Eye (tissue), 1 donor: Measurements from ENCODE around the gene DLX5.
A peak's percentile ranks its signal among the peaks of the same experiment; 100 is the strongest.

Experiments
- DNase-seq: peaks from one replicate; pipeline ENCODE4 v3.0.0-alpha.2; 2015

Gene DLX5

DNA sequence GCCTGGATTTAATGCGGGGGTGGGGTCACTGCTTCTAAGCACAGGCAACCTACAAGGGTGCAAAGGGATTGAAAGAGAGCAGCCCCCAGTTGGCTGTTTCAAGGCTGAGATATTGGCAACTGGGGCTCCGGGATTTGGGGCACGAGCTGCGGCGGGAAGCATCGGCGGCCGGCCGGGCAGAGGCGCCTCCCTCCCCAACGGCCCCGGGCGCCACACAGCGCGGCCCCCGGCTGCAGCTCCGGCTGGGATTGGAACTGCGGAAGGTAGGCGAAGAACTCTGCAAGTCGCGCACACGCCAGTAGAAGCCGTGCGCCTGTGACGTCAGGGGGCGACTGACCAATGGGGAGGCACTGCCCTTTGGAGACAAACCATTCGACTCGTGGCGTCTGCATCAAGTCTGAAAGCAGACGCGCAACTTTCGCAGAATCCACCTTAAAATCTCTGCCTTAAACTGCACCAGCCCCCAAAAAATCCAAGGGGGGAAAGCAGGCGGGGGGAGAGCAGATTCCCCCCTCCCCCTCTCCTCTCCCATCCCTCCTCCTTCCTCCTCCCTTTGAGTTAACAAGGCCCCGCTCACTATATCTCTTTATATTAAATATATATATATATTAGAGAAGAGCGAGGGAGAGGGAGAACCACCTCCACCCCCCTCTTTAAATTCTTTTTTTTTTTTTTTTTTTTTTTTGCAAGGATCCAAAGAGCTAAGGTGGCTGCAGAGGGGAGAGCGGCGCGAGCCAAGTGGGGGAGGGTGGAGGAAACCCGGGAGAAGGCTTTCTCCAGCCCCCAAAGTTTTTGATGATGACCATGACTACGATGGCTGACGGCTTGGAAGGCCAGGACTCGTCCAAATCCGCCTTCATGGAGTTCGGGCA is 19.2 kb downstream of the DLX5 start, which contains the start of gene DLX6:
Gene DLX6 (plus strand): TSS at position 371 of the 872 bp plus-strand sequence. CDS start 425 bp downstream, at position 796.
- peak; percentile 92 for DNase-seq

DNA sequence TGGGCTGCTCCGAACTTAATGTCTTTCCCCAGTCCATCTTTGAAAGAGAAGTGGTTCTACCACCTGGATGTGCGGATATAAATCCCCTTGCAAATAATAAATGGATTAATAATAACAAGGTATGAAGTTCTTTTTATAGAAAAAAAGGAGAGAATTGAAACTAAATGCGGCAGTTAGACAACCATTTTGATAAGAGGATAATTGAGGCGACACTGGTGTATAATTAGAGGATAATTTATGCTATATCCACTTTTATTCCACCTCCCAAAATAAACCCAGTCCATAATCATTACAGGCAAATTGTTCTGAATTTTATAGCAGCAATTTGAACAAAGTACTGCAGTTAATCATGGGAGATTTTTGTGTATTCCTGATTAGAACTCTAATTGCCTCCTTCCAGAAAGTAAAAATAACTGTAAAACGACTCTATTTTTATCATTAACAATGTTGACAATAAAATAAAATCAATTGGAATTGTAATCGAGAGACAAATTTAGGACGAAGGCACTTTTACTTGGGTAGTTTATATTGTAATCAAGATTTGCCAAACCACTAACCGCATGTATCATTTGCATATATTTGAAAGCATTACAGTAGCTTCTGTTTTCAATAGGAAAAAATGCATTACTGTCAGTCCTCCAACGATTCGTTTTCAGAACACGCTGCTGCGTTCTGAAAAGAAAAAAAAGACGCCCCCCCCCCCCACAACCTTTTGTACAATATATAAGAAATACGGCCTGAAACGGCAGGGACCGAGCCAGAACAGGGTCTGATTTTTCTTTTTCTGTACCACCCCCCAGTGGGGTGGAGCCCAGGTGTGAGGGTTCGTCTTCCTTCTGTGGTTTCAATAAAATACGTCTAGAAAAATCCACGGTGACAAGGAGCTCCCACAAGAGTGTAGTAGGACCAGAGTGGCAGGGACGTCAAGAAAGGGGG is 20.1 kb downstream of the DLX5 start:
- DNase-seq = peak; percentile 62

DNA sequence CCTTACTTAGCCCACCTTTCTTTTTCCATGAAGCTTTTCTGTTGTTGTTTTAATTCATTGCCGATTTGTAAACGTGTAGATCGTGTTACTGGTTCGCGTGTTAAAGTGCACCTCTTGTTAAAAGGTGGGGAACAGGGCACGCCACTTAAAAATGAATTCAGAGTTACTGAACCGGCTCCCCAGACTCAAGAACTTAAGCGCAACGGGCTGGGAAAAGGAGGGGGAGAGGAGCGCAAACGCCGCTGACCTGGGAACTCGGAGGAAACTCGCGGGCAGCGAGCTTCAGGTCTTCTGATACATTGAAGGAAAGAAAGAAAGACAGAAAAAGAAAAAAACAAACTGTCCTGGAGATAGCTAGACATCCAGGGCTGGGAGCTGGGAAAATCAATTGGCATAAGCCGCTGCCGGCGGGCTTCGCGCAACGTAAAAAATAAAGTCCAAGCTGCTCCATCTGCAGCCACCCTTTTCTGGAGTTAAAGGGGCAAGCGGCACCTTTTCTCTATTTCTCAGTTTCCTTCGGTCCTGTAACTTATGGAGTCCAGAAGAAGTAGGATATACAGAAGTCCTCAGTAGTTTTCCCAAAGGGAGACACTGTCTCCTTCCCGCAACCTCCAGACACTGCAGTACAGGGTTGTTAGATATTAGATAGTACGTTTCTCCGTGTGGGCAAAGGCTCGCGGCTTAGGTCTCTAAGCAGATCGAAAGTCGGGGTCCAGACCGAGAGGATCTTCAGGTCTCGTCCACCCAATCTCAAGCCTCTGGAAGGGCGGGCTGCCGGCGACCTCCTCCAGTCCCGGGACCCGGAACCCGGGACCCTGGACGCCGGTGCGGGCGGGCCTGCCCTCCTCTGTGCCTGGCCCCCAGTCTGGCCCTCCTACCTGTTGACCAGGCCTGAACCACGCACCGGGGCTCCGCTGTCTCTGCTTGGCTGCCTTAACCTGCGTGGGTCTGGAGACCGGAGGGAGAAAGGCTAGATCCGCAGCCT is 21.1 kb downstream of the DLX5 start:
- DNase-seq = peak; percentile 72

DNA sequence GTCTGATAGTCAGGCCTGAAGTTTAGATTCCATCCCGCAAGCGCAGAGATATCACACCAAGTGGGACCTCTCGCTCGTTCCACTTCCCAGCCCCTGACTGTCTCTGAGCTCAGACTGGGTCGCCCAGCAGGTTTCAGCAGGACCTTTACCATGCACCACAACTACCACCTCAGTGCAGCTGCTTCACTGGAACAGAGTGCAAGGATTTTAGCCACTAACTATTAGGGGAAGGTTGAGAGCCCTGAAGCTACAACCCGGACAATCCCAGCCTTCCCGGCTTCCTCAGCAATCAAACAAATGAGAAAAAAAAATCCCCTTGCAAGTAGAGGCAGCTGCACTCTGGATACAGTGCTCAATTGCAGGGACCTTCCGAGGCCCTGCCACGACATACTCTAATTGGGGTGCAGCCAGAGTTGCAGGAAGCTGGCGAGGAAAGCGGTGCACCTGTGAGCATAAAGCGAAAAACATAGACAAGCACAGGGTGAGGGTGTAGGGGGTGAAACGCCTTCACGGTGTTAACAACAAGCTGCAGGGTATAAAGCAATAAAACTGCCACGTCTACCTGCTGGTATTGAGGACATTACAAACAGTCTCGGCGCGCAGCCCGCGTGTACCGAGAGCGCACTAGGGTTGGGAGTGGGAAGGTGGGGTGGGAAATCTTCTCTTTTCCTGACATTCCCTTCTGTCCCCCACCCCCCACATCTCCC is 21.9 kb downstream of the DLX5 start:
- DNase-seq = peak; percentile 43

DNA sequence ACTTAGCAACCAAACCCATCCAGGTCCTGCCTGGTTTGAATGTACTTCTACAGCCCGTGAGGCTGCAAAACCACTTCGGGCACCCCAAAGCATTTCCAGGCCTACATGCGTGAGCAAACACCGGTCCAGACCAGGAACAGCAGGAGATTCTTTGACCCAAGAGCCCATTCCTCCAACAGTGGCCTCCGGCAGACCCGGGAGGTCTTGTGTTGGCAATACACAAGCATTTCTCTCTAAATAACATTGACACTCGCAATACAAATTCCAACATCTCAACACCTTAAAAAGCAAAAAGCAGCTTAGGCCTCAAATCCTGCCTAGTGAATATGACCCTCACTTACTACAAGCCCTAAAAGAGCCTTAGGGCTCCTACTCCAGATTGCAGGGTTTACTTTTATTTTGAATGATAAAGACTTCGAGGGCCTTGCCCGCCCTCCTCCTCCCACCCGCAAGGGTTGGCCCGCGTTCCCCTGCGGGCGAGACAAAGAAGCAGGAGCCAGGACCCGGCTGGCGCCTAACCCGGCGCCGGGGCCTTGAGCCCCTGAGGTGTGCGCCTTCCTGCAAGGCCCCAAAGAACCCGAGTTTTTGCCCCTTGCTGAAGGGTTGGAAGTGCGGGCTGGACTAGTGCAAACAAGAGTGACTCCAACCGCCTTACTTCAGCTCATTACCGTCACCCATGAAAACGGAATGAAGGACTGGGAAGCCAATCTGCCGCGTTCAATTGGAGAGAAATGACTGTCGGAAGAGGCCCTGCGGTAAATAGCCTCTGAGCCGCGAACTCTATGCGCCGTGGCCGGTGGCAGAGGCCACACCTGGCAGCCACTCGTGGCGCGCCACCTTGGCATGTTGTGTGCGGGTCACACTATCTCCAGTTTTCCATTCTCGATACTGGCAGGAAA is 22.7 kb downstream of the DLX5 start:
- peak; percentile 46 for DNase-seq

DNA sequence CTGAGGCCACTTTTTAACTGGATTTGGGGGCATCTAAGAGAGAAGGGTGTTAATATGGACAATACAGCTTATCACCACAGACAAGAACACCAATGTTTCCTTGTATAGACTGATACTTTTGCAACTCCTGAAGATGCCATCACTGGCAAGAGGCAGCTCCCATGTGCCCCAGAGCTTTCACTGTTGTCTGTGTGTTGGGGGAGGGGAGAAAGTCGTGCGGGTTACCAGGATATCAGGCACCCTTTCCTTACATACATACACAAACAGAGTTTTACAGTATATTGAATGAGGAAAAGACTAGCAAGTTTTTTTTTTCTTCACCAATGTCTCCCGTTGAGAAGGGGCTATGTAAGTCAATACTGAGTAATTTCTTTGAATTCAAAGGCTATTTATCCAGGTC is 23.4 kb downstream of the DLX5 start:
- DNase-seq = no peak

DNA sequence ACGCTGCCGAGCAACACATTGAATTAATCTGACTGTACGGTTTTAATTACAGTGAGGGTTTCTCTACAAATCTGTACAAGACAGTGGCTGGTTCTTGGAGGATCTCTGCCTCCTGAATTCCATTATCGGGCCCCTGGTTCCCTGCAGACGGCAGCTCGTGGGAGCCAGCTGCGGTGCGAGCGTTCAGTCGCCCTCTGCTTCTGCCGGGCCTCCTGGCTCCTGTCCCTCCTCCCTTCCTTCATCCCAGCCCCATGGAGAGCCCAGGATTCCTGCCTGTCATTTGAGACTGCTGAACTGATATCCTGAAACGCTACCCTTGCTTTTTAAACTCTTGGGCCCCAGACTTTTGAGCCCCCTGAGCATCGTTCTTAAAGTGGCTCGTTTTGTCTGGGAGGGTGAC is 25.9 kb downstream of the DLX5 start:
- peak; percentile 54 for DNase-seq

DNA sequence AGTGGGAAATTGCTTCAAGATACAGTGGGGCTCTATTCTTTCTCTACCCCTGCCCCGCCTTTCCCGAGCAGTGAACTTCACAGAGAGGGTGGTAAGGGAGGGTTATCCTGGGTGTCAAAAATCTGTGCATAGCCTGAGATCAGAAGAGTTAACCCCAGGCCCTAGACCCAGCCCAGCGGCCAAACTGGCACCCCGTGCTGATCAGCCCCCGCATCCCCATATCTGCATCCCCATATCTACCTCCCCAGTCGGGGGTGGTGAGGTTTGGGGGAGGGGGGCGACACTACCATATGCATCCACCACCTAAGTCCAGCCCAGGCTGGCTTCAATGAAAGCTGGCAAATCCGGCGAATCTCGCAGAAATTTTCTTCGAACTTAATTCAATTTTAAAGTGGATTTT is 26.3 kb downstream of the DLX5 start:
- no peak for DNase-seq

DNA sequence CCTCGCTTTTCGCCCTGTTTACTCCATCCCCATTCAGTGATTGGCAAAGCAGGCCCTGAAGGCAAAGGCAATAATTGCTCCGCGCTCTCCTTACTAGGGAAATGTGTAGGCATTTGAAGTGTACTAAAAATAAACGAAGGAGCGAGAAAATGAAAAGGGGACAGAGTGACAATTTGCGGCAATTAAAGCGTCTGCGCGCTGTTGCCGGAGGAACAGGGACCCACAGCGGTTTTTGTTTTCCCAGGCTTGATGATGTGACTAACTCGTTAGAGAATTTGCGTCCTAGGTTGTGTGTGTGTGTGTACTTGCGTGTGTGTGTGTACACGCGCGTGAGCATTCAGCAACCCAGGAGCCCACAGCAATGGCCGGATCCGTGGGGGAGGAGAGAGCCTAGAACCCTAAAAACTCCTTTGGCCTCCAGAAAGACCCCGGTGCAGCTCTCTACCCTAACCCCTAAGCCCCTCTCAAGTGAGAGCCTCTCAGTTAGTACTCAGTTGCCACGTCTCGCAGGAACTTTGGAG is 27.1 kb downstream of the DLX5 start:
- DNase-seq = peak; percentile 63

DNA sequence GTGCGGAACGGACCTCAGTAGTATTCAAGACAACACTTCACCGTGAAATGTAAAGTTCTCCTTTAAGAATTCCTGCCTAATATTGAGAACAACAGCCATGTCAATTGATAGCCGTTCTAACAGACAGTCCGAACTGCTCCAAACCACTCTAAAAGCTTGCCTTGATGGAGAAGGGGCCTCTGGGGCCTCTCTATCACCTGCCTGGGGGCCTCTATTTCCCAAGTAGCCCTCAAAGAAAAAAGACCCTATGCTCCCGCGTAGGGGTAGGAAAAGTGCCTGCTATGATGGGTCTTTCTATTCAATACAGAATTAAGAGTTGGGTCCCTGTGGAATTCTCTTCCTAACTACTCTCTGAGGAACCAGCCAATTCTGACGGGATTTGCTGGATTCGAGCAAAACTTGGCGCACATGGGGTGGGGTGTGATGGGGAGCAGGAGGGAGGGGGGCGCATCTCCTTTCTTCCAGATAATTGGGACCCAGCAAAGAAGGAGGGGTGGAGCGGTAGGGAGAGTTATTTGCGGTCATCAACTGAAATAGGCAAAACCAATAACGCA is 27.6 kb downstream of the DLX5 start:
- DNase-seq = no peak

DNA sequence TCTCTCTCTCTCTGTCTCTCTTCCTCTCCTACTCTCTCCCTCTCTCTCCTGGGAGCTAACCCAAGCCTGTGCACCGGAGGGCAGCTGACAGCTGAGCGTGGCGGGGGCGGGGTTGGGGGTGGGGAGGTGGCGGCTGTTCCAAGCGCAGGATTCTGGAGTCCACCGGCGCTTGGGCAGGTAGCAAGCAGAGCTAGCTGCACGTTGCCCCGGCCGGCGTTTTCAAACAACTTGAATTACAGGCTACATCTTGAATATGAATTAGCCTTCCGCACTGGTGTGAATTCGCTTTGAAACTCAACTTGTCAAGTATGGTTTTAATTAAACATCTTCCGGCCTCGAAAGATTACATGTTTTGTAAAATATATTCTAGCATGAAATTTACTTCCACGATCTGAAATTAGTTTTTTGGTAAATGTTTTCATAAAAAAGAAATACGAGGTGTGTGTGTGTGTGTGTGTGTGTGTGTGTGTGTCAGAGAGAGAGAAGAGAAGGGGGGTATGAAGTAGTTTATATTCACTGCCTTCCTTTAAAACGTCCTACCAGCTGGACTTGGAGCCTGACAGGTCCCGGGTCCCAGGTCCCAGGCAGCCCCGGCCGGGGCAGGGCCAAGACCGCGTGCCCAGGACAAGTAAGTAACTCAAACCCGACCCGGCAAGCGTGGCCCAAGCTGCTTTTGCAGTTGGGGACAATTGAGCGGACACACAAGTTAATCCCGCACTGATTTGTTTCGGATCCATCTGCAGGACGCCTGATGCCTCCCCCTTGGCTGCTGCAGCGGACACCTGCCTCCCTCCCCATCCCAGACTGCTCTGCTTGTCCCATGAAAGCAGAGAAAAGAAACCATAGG is 28.3 kb downstream of the DLX5 start:
- peak; percentile 51 for DNase-seq

DNA sequence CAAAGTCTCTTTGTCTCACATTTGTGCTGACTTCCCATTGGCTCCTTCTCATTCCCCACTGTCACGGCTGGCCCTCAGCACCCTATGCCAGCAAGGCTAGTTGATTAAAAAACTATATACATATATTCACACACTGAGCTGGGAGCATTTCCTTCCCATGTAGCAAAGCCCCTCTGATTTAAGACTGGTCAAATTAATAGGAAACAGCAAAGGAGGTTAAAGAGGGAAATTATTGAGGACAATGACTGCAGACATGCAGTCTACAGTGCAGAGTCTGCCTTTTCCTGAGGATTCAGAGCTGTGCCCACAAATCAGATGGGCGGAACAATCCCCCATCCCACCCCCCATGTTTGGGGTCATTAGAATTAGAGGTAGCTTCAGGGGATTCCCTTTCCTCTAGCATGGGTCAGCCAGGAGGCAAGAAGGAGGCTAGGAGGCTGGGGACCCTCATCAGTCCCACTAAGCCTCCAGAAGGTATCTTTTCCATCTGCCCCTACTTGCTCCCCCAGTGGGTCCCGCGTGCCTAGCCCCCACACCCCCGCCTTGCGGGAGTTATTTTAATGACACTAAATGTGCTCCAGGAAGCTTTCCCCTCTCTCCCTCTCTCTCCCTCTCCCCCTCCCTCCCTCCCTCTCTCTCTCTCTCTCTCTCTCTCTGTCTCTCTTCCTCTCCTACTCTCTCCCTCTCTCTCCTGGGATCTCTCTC is 29.1 kb downstream of the DLX5 start:
- peak; percentile 5 for DNase-seq

DNA sequence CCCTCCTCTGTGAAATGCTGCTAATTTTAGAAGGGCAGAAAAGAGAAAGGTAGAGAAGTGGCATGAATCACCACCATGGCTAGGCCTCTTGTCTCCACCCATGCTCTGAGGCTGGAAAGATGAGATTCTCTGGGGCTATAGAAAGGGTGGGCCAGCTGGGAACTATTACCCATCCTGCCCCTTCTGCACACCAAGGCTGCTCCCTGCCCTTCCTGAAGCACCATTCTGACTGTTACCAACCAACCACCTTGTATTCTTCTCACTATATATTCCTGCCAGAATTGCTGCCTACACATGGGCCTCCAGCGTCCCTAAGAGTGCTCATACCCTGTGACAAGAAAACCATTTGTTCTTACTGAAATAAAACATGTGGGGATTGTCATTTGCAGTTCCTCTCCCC is 30.7 kb downstream of the DLX5 start:
- no peak for DNase-seq

DNA sequence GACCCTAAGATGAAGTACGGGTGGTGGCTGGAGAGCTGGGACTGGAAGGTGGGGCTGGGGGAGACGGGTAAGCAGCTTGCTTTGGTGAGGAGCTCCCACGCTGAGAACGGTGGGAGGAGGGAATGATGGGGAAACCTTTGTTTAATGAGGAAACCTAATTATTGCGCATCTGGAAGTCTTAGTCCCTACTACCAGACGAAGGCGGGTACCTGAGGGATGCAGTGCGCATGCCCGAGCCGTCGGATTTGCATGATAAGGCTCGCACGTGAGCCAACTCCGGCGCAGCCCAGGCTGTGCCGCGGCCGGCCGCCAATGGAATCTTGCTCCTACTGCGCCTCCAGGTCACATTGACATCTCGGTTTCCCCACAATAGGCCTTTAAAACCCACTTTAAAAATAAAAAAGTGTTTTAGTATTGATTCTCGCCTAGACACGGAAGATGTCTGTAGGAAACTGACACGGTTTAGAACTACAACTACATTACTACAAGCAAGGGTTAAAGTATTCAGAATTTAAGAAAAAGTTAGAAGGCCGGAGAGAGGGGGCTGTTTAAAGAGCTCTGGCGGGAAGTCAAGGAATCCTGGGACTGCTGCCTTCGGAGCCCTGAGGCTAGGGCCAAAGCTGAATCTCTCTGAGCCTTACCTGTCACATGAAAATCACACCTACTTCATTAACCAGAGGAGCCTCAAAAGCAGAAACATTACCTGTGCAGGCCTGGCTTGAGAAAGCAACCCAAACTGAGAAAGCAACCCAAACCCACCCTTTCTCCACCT is 31.4 kb downstream of the DLX5 start:
- peak; percentile 74 for DNase-seq

DNA sequence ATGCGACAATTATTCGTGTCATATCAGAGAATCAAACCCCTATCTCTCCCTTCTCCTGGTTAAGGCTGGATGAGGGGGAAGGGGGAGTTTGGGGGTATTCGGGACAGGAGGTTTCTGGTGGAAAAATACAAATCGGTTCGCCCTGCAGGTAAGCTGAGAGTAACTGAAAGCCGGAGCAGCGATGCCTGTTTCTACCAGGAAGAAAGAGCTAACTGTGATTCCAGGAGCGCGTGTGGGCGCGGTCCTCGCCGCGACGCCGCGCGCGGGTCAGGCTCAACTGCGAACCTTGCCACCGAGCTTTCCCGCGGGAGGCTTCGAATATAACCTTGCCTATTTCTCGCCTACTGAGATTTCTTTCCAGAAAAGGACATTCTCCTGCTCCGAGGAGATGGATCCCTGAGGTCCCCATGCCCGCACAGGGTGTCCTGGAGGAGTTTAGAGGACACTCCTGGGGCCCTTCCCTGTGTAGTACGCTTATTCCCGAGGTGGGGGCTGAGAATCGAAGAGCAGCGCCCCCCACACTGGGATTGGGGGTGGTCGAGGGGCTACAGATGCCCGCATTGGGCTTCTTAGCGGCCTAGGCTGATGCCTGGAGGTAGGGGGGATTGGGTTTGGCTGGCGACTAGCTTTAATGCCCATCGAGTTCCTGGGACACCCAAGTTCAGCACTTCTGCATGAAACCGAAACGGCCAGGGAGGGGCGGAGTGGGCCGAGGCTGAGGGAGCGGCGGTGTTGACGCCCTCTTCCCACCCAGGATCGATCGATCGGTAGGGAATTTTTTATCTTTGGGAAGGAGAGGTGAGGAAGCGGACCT is 32.2 kb downstream of the DLX5 start:
- peak; percentile 61 for DNase-seq

DNA sequence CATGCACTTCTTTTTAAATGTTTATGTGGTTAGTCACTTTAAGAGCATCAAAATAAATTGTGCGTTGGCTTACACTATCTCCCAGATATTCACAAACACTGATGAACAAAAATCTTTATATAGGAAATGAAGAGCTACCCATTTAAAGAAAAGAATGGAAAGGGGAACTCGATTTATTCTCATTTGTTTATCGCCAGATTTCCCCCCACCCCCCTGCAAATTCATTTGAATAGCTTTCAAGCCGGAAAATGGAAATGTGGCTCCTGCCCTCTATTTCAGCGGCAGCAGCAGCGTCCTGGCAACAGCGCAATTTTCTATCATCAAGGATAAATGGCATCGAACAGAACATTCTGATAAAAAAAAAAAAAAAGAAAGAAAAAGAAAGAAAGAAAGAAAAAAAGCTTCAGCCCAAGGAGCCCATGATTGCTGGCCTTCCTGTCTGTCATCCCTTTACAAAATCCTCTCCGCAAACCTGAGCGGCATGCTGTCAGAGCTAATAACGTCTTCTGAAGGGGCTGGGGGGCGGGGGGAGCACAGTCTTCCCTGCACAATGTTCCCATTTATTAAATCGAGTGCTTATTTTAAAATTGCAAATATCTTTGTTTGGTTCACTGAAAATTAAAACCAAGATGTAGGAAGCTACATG is 33.0 kb downstream of the DLX5 start:
- peak; percentile 52 for DNase-seq
